H1 (cell line): ENCODE results near the gene SMIM31. TPM values are rescaled to one million over a fixed set of nuclear protein-coding genes. Genes with fewer than 3 reads are reported as not detected.

Experiments used
- CTCF ChIA-PET: fragments of 300-600 bp; sonication (Branson Sonifier 250); formaldehyde crosslinking; loops from one replicate; lab custom pipeline; 2021; ENCODE audit not compliant: partially characterized antibody; lab: Charles Lee
- POLR2A ChIA-PET: fragments of 300-600 bp; sonication (Branson Sonifier 250); formaldehyde crosslinking; loops from one replicate; lab custom pipeline; 2021; ENCODE audit warnings: inconsistent platforms; ENCODE audit not compliant: partially characterized antibody; lab: Charles Lee
- DNase-seq, 2 experiments: peaks; one replicate each; pipeline versions ENCODE4 v3.0.0 to v3.0.0-alpha.2; 2010 to 2022; ENCODE audit warnings: low spot score in 2 of 2, low read depth in 1 of 2, mixed read lengths in 1 of 2
- FAIRE-seq: peaks from 2 replicates; lab custom pipeline; 2011; peaks lifted over from hg19 to GRCh38; lab: Jason Lieb, UNC
- H2AFZ ChIP-seq: 2 replicates; pipeline ENCODE4 v1.8.1; 2012; ENCODE audit warnings: low read length, inconsistent platforms
- H2AK5ac ChIP-seq: 2 replicates; pipeline ENCODE4 v1.6.1; 2013; ENCODE audit warnings: low read depth, low read length
- H2BK120ac ChIP-seq: replicated peaks from 2 replicates; pipeline ENCODE3; 2013; ENCODE audit warnings: low read depth, low read length, inconsistent platforms
- H2BK12ac ChIP-seq: 2 replicates; pipeline ENCODE4 v1.6.1; 2013; ENCODE audit warnings: low read depth, low read length
- H2BK15ac ChIP-seq: 2 replicates; pipeline ENCODE4 v1.6.1; 2013; ENCODE audit warnings: low read length
- H2BK20ac ChIP-seq: 2 replicates; pipeline ENCODE4 v1.6.1; 2013; ENCODE audit warnings: low read length
- H2BK5ac ChIP-seq: 2 replicates; pipeline ENCODE4 v1.6.1; 2013; ENCODE audit warnings: low read depth, low read length
- H3K14ac ChIP-seq: 2 replicates; pipeline ENCODE4 v1.6.1; 2013; ENCODE audit warnings: inconsistent platforms; ENCODE audit not compliant: insufficient read length
- H3K18ac ChIP-seq: 2 replicates; pipeline ENCODE4 v1.6.1; 2013; ENCODE audit warnings: low read length; ENCODE audit errors: extremely low read depth
- H3K23ac ChIP-seq: 2 replicates; pipeline ENCODE4 v1.6.1; 2013; ENCODE audit warnings: inconsistent platforms; ENCODE audit not compliant: insufficient read length
- H3K23me2 ChIP-seq: 2 replicates; pipeline ENCODE4 v1.6.1; 2013; ENCODE audit warnings: low read depth, low read length
- H3K27ac ChIP-seq: 2 replicates; pipeline ENCODE4 v1.6.1; 2011; ENCODE audit warnings: low read depth, low read length, inconsistent platforms
- H3K27me3 ChIP-seq, 4 experiments: replicated peaks in 1 of 4; 1 replicate in 1 of 4; 2 replicates in 3 of 4; pipeline versions ENCODE4 v1.6.1 to v1.8.1; 2011 to 2013; ENCODE audit warnings: low read length in 3 of 4, mild to moderate bottlenecking in 3 of 4, inconsistent platforms in 2 of 4, mixed read lengths in 2 of 4, moderate library complexity in 1 of 4; ENCODE audit not compliant: control insufficient read depth in 3 of 4, insufficient read depth in 3 of 4; ENCODE audit errors: extremely low read depth in 1 of 4
- H3K36me3 ChIP-seq, 4 experiments: 2 replicates each; pipeline versions ENCODE4 v1.6.1 to v1.8.1; 2011 to 2013; ENCODE audit warnings: mild to moderate bottlenecking in 4 of 4, low read length in 3 of 4, moderate library complexity in 2 of 4, control low read depth in 1 of 4, inconsistent platforms in 1 of 4; ENCODE audit not compliant: insufficient read depth in 4 of 4, control insufficient read depth in 2 of 4
- H3K4ac ChIP-seq: replicated peaks from 2 replicates; pipeline ENCODE3; 2013; ENCODE audit warnings: low read length, low read depth, mixed read lengths, inconsistent platforms; ENCODE audit not compliant: insufficient read length
- H3K4me1 ChIP-seq, 4 experiments: replicated peaks in 1 of 4; 1 replicate in 1 of 4; 2 replicates in 3 of 4; pipeline versions ENCODE4 v1.6.1 to v1.8.1; 2011 to 2013; ENCODE audit warnings: low read length in 3 of 4, inconsistent platforms in 2 of 4, mixed read lengths in 1 of 4; ENCODE audit not compliant: insufficient read depth in 4 of 4, control insufficient read depth in 3 of 4
- H3K4me2 ChIP-seq, 2 experiments: 2 replicates each; pipeline versions ENCODE4 v1.6.1 to v1.8.1; 2011 to 2013; ENCODE audit warnings: low read depth in 2 of 2, low read length in 2 of 2, control low read depth in 1 of 2, inconsistent platforms in 1 of 2, mild to moderate bottlenecking in 1 of 2; ENCODE audit not compliant: insufficient read depth in 1 of 2
- H3K4me3 ChIP-seq, 4 experiments: fragments of 200-600, 300-600 bp in 1 of 4; sonication (generic), shearing (Covaris generic), sonication (Bioruptor Twin) in 1 of 4; 2 replicates each; pipeline versions ENCODE4 v1.5.1 to v1.8.1; 2011 to 2016; ENCODE audit warnings: low read length in 4 of 4, low read depth in 3 of 4, control low read depth in 2 of 4, inconsistent platforms in 2 of 4, mild to moderate bottlenecking in 2 of 4, mixed read lengths in 1 of 4, moderate library complexity in 1 of 4; ENCODE audit not compliant: insufficient read depth in 2 of 4; ENCODE audit errors: extremely low read depth in 1 of 4
- H3K56ac ChIP-seq: replicated peaks from 2 replicates; pipeline ENCODE3; 2013; ENCODE audit warnings: low read depth, mild to moderate bottlenecking, mixed read lengths, low read length, inconsistent platforms; ENCODE audit not compliant: insufficient read length
- H3K79me1 ChIP-seq: 2 replicates; pipeline ENCODE4 v1.6.1; 2013; ENCODE audit warnings: low read depth, low read length, control low read depth
- H3K79me2 ChIP-seq, 2 experiments: 2 replicates each; pipeline versions ENCODE4 v1.6.1 to v1.8.1; 2012 to 2013; ENCODE audit warnings: low read length in 2 of 2, mild to moderate bottlenecking in 2 of 2, inconsistent platforms in 1 of 2; ENCODE audit not compliant: insufficient read depth in 2 of 2, control insufficient read depth in 1 of 2
- H3K9ac ChIP-seq, 4 experiments: replicated peaks in 1 of 4; 1 replicate in 1 of 4; 2 replicates in 3 of 4; pipeline versions ENCODE4 v1.6.1 to v1.8.1; 2011 to 2013; ENCODE audit warnings: low read depth in 3 of 4, low read length in 3 of 4, control low read depth in 2 of 4, mild to moderate bottlenecking in 2 of 4, moderate library complexity in 2 of 4, inconsistent platforms in 1 of 4; ENCODE audit errors: extremely low read depth in 1 of 4
- H3K9me3 ChIP-seq, 2 experiments: 2 replicates each; pipeline versions ENCODE4 v1.6.1 to v1.8.1; 2012 to 2013; ENCODE audit warnings: mild to moderate bottlenecking in 2 of 2, moderate library complexity in 2 of 2, control low read depth in 1 of 2, inconsistent platforms in 1 of 2, low read depth in 1 of 2, low read length in 1 of 2, mixed read lengths in 1 of 2; ENCODE audit not compliant: insufficient read depth in 2 of 2
- H4K20me1 ChIP-seq, 2 experiments: replicated peaks in 1 of 2; 2 replicates each; pipeline versions ENCODE3 to v1.8.1; 2011 to 2013; ENCODE audit warnings: inconsistent platforms in 2 of 2, low read length in 2 of 2, mild to moderate bottlenecking in 1 of 2; ENCODE audit not compliant: insufficient read depth in 2 of 2, control insufficient read depth in 1 of 2
- H4K5ac ChIP-seq: 2 replicates; pipeline ENCODE4 v1.6.1; 2013; ENCODE audit warnings: low read length, low read depth, mixed read lengths, inconsistent platforms; ENCODE audit not compliant: insufficient read length
- H4K8ac ChIP-seq: 2 replicates; pipeline ENCODE4 v1.8.0; 2013; ENCODE audit warnings: mild to moderate bottlenecking, moderate library complexity, low read length, inconsistent platforms; ENCODE audit not compliant: insufficient read depth; ENCODE audit errors: extremely low read depth
- H4K91ac ChIP-seq: replicated peaks from 2 replicates; pipeline ENCODE3; 2013; ENCODE audit warnings: low read length, mixed read lengths, inconsistent platforms; ENCODE audit not compliant: insufficient read length
- CTBP2 ChIP-seq: IDR thresholded peaks from 2 replicates; pipeline ENCODE4 v1.7.0; 2011; ENCODE audit warnings: borderline replicate concordance, mild to moderate bottlenecking, moderate library complexity, mixed read lengths, low read length; ENCODE audit not compliant: insufficient read depth, insufficient read length
- GTF2F1 ChIP-seq: IDR thresholded peaks from 2 replicates; pipeline ENCODE4 v1.6.1; 2012; ENCODE audit warnings: low read depth, low read length, improper control_type of control experiment, borderline replicate concordance
- JUN ChIP-seq: IDR thresholded peaks from 2 replicates; pipeline ENCODE4 v1.6.1; 2011; ENCODE audit warnings: low read depth, mild to moderate bottlenecking, improper control_type of control experiment, low read length
- KDM4A ChIP-seq: IDR thresholded peaks from one replicate; pipeline ENCODE4 v1.7.1; 2012; ENCODE audit warnings: low read depth, mild to moderate bottlenecking, moderate library complexity, low read length, inconsistent platforms; ENCODE audit not compliant: severe bottlenecking
- NANOG ChIP-seq: IDR thresholded peaks from 2 replicates; pipeline ENCODE4 v1.6.1; 2011; ENCODE audit warnings: low read length, low read depth, mild to moderate bottlenecking, inconsistent platforms; ENCODE audit not compliant: insufficient read depth, poor library complexity, severe bottlenecking
- PHF8 ChIP-seq: fragments of 200-600 bp; sonication (generic); conservative IDR thresholded peaks from 2 replicates; pipeline ENCODE4 v1.7.1; 2012; ENCODE audit warnings: low read depth, mild to moderate bottlenecking, inconsistent platforms, low read length, moderate library complexity
- SIN3A ChIP-seq, 2 experiments: IDR thresholded peaks in 1 of 2; conservative IDR thresholded peaks in 1 of 2; 2 replicates each; pipeline ENCODE4 v1.6.1; 2011 to 2012; ENCODE audit warnings: low read length in 2 of 2, improper control_type of control experiment in 1 of 2, low read depth in 1 of 2, mild to moderate bottlenecking in 1 of 2
- SIRT6 ChIP-seq: IDR thresholded peaks from one replicate; pipeline ENCODE4 v1.7.1; 2012; ENCODE audit warnings: low read length, inconsistent platforms
- SRF ChIP-seq: IDR thresholded peaks from 2 replicates; pipeline ENCODE4 v1.6.1; 2011; ENCODE audit warnings: mild to moderate bottlenecking, low read depth, low read length, moderate library complexity
- SUZ12 ChIP-seq: fragments of 200-600 bp; sonication (generic); IDR thresholded peaks from 2 replicates; pipeline ENCODE4 v1.6.1; 2012; ENCODE audit warnings: mild to moderate bottlenecking, inconsistent platforms, low read length, moderate library complexity, mixed read lengths
- TAF1 ChIP-seq: IDR thresholded peaks from 2 replicates; pipeline ENCODE4 v1.6.1; 2011; ENCODE audit warnings: mild to moderate bottlenecking, low read depth, low read length
- TAF7 ChIP-seq: optimal IDR thresholded peaks from 2 replicates; pipeline ENCODE3; 2011; ENCODE audit warnings: low read depth, mild to moderate bottlenecking, inconsistent platforms, low read length, moderate library complexity, borderline replicate concordance
- TEAD4 ChIP-seq: IDR thresholded peaks from 2 replicates; pipeline ENCODE4 v1.6.1; 2012; ENCODE audit warnings: low read depth, low read length, inconsistent platforms, mixed read lengths
- WGBS, 2 experiments: shearing (Covaris generic) in 1 of 2; methylation state at CpG; one replicate each; pipeline versions ENCODE4 v1.1.6 to v1.1.7; 2013 to 2015; ENCODE audit warnings: low lambda C conversion rate in 2 of 2, mixed read lengths in 2 of 2, inconsistent platforms in 1 of 2, low coverage in 1 of 2, missing lambda C conversion rate in 1 of 2; ENCODE audit not compliant: insufficient replicate concordance in 2 of 2, insufficient coverage in 1 of 2, insufficient read length in 1 of 2; ENCODE audit errors: extremely low coverage in 1 of 2, missing lambda C conversion rate in 1 of 2; 5-methylcytosine and 5-hydroxymethylcytosine counted together
- polyA plus RNA-seq, 7 experiments: library from polyadenylated mRNA; depleted of rRNA in 3 of 7; stranded (reverse) in 5 of 7; unstranded in 2 of 7; fragments of >200 nt in 5 of 7; fragments of 200-250 nt in 2 of 7; gene quantifications; 1 replicate in 5 of 7; 2 replicates in 1 of 7; 4 replicates in 1 of 7; pipeline versions ENCODE4 v1.2.1 to v1.2.3, GENCODE V29; 2011 to 2013; ENCODE audit warnings: missing spikeins in 2 of 7, mixed read lengths in 2 of 7
- total RNA-seq: library from RNA; stranded (reverse); fragmentation: NEBNext Ultra II Directional; extraction: Animal tissue kit (Norgen Biotek cat#: 25700); gene quantifications from 2 replicates; pipeline ENCODE4 v1.2.1, GENCODE V29; 2021
- TF ChIP-seq, protein P1 (sequence below): IDR thresholded peaks from 2 replicates; pipeline ENCODE4 v1.6.1; 2012; ENCODE audit warnings: inconsistent platforms

The SMIM31 gene
- total and polyA plus RNA-seq, 2 of the 8 experiments (the other 6 are each of a cell fraction or from before 2014, with no cell fraction given): not detected

GRCh38 chr4:164815711-164816110 lies 61.8 kb downstream of the SMIM31 start:
- Histone ChIP-seq H3K23me2 (no peaks in the 10 kb centered on the region), H4K5ac (no peak overlapping the region), H3K4ac (no peak overlapping the region), H3K27ac (no peak overlapping the region), H2AFZ (0 out of 2 replicates have a peak overlapping the region, but pooled peaks have one; percentile 19), H3K79me1 (no peaks in the 10 kb centered on the region), H3K36me3 (no peaks in the 10 kb centered on the region), H3K56ac (no peak overlapping the region), H3K79me2 (no peaks in the 10 kb centered on the region), H3K23ac (no peak overlapping the region), H3K14ac (no peak overlapping the region), H4K91ac (no peak overlapping the region), H2BK15ac (no peak overlapping the region), H2BK5ac (no peak overlapping the region), H3K4me1 (peaks cover 0 to 4% (median 1%) of the 10 kb centered on the region in 4 experiments; a peak in 2 of 7 replicates), H2BK20ac (0 out of 2 replicates have a peak overlapping the region, but pooled peaks have one; percentile 28), H3K4me3 (no peak overlapping the region), H3K18ac (no peak overlapping the region), H2BK12ac (no peak overlapping the region), H2AK5ac (no peak overlapping the region), H3K27me3 (no peaks in the 10 kb centered on the region), H3K9ac (no peak overlapping the region), H3K4me2 (no peak overlapping the region), H3K9me3 (no peaks in the 10 kb centered on the region), H4K8ac (no peak overlapping the region), H2BK120ac (no peak overlapping the region), H4K20me1 (no peaks in the 10 kb centered on the region)
- FAIRE-seq (no peak), DNase-seq (no peak)
- CTCF ChIA-PET: interaction anchor here (0.6 to 1.3 kb wide), 4 partner anchors 26 to 297 kb away, joined by 3 read pairs; no protein-coding TSS in a partner anchor
- POLR2A ChIA-PET: no interaction called here
- 55% methylated on average over 1 of the region's 1 CpG; no CpG with 5 or more reads in 1 of the 2 experiments for WGBS, 2 experiments
- TF ChIP-seq TAF1: no peak
- no peak for TF ChIP-seq CTBP2
- no peak for TF ChIP-seq PHF8
- no peak for TF ChIP-seq SIRT6
- TF ChIP-seq SUZ12: no peak
- no peak for TF ChIP-seq NANOG
- TF ChIP-seq KDM4A: no peak
- TF ChIP-seq SRF: no peak
- TF ChIP-seq JUN: no peak
- TF ChIP-seq, protein P1, sequence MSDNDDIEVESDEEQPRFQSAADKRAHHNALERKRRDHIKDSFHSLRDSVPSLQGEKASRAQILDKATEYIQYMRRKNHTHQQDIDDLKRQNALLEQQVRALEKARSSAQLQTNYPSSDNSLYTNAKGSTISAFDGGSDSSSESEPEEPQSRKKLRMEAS: no peak
- no peak for TF ChIP-seq TAF7
- no peak for TF ChIP-seq TEAD4
- TF ChIP-seq GTF2F1: no peak
- TF ChIP-seq SIN3A (conservative IDR thresholded peaks at IDR 0.05 in 1 of 2, IDR thresholded peaks at IDR 0.05 in 1 of 2; ENCODE audit: low read depth in 1 of 2, low read length in 2 of 2): no peak
